ENCODE data around the gene TRPV2.

The TRPV2 gene

GRCh38 chr17:16465861-16466338, 50.5 kb downstream of the TRPV2 start:
- CTCF ChIA-PET, result interaction anchor here (1.5 to 2.5 kb wide), 3 partner anchors 12 to 102 kb away, joined by 4 to 11 read pairs (median 6); no protein-coding TSS in a partner anchor

GRCh38 chr17:16466407-16466806, 51.0 kb downstream of the TRPV2 start:
- DNase-seq (ENCODE audit: extremely low spot score), result no peak
- TF ChIP-seq CTCF (IDR thresholded peaks at IDR 0.05; ENCODE audit: control extremely low read depth, extremely low read depth, low read depth, missing control alignments), result no peak
- ChIA-PET CTCF (interaction anchor here (2.5 kb wide), 1 partner anchor 13 kb away, joined by 11 read pairs; no protein-coding TSS in a partner anchor), POLR2A (no interaction called here)

More at GRCh38 chr17:16465861-16466338, 50.5 kb downstream of the TRPV2 start:
- POLR2A ChIA-PET, result no interaction called here
- TF ChIP-seq CTCF (IDR thresholded peaks at IDR 0.05; ENCODE audit: control extremely low read depth, extremely low read depth, low read depth, missing control alignments), result no peak
- no peak for DNase-seq (ENCODE audit: extremely low spot score)

DNA sequence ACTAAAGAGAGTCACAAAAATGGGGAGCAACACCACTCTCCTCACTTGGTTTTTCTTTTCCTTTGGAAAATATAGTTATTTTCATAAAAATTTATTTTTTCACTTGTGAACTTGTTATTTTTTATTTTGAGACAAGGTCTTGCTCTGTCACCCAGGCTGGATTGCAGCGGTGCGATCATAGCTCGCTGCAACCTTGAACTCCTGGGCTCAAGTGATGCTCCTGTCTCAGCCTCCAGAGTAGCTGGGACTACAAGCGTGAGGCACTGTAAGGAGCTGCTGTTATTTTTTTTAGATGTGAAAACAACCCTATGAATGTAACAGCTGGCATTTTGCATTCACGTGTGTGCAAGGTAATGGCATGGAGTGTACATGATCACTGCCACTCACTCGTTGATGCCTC, 51.7 kb downstream of the TRPV2 start:
- POLR2A ChIA-PET, result no interaction called here
- TF ChIP-seq CTCF (IDR thresholded peaks at IDR 0.05; ENCODE audit: control extremely low read depth, extremely low read depth, low read depth, missing control alignments), result no peak
- no peak for DNase-seq (ENCODE audit: extremely low spot score)
- CTCF ChIA-PET, result interaction anchor here (1.4 kb wide), 1 partner anchor 9 kb away, joined by 3 read pairs; no protein-coding TSS in a partner anchor

- CTCF ChIA-PET, result interaction anchor here (1.4 kb wide), 3 partner anchors 8 to 105 kb away, joined by 3 to 8 read pairs (median 3); no protein-coding TSS in a partner anchor
- POLR2A ChIA-PET, result no interaction called here
- DNase-seq (ENCODE audit: extremely low spot score), result no peak
- no peak for TF ChIP-seq CTCF (IDR thresholded peaks at IDR 0.05; ENCODE audit: control extremely low read depth, extremely low read depth, low read depth, missing control alignments)
These were observed 52.5 kb downstream of the TRPV2 start for GRCh38 chr17:16467886-16468285.

DNA sequence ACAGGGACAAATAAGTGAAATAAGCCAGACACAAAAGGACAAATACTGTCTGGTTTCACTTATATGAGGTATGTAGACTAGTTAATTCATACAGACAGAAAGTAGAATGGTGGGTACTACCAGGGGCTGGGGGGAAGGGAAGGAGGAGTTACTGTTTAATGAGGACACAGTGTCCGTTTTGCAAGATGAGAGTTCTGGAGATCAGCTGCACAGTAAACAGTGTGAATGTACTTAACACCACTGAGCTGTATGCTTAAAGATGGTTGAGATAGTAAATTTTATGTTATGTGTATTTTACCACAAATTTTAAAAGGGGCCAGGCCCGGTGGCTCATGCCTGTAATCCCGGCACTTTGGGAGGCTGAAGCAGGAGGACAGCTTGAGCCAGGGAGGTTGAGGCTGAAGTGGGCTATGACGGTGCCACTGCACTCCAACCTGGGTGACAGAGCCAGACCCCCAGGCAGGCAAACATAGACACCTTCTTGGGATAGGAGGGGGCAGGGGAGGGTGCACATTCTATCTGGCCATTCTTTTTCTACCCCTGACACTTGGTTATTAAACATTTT, 53.1 kb downstream of the TRPV2 start:
- no peak for DNase-seq (ENCODE audit: extremely low spot score)
- ChIA-PET POLR2A (no interaction called here), CTCF (interaction anchor here (0.7 to 1.4 kb wide), 3 partner anchors 15 to 105 kb away, joined by 3 to 8 read pairs (median 3); no protein-coding TSS in a partner anchor)
- no peak for TF ChIP-seq CTCF (IDR thresholded peaks at IDR 0.05; ENCODE audit: control extremely low read depth, extremely low read depth, low read depth, missing control alignments)

DNA sequence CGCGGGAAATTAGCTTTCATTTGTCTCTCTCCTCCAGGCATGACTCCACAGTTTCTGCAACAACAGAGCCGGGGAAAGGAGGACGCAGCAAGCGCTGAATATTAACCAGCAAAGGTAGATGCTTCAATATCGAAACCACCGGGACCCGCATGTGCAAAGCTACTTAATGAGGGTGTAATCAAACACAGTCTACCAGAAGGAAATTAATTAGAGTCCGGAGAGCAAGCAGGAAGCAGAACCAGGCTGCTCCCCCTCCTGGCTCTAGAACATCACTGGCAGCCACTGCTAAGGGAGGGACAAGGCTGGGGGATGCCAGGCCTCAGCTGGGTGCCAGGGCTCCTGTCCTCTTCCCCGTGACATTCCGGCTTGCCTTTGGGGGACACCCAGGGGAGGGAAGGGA, 54.9 kb downstream of the TRPV2 start:
- CTCF ChIA-PET, result interaction anchor here (1.0 to 2.7 kb wide), 3 partner anchors 12 to 107 kb away, joined by 3 to 13 read pairs (median 4); no protein-coding TSS in a partner anchor
- TF ChIP-seq CTCF (IDR thresholded peaks at IDR 0.05; ENCODE audit: control extremely low read depth, extremely low read depth, low read depth, missing control alignments), result no peak
- no peak for DNase-seq (ENCODE audit: extremely low spot score)
- POLR2A ChIA-PET, result no interaction called here
